ENCODE data around the gene GUCY2C.

Gene GUCY2C

DNA sequence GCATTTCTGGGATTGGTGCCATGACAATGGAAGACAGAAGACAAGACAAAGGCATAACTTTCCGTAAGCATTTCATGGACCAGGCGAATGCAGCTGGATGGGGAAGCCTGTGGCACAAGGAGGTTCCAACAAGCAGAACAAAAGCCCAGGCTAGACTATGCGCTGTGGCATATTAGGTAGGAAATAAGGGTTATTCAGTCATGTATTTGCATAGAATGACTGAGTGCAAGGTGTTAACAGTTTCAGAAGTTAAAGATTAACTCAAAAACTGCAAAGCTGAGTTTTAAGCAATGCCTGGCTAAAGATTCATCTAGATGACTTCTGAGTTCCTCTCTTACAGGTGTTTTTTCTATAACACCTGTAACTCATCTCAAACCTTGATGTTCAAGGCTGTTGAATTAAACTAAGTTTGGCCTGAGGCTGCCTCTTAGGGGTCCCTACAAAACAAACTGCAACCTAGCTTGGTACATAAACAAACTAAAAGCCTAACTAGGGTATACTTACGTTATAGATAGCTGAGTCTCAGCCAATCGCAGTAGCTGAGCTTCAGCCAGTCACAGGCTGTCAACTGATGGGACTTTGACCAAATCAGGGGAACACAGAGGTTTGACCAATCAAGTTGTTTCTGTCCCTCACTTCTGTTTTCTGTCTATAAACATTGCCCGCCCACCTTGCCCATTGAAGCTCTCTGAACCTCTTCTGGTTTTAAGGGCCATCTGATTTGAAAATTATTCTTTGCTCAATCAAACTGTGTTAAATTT lies 76.5 kb downstream of the GUCY2C start:
- H3K36me3 Mint-ChIP-seq (ENCODE audit: low read depth) = no peaks in the 10 kb centered on the region
- peaks cover 9% of the 10 kb centered on the region for H3K4me1 Mint-ChIP-seq (ENCODE audit: low read depth)
- H3K27me3 Mint-ChIP-seq = peaks cover 14% of the 10 kb centered on the region
- no peak overlapping the region for H3K4me3 Mint-ChIP-seq
- H3K27ac Mint-ChIP-seq = no peak overlapping the region
- no peaks in the 10 kb centered on the region for H3K9me3 Mint-ChIP-seq

DNA sequence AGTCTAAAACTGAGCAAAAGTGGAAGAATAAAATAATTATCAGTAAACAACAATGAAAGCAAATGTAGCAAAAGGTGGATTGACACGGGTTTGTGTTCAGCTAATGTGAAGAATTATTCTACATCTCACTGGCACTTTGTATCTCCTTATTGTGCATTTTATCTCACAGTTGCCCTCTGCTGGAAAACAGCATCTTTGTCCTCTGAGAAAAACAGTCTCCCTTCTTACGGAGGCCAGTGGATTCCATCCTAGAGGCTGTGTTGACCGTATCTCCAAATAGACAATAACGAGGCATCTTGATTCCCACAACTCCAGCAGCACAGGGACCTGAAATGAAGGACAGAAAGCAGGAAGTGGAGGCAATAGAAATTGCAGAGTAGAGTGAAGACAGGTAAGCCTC lies 77.4 kb downstream of the GUCY2C start:
- peaks cover 19% of the 10 kb centered on the region for H3K27me3 Mint-ChIP-seq
- H3K9me3 Mint-ChIP-seq = no peaks in the 10 kb centered on the region
- no peak overlapping the region for H3K4me3 Mint-ChIP-seq
- H3K27ac Mint-ChIP-seq = no peak overlapping the region
- peaks cover 16% of the 10 kb centered on the region for H3K4me1 Mint-ChIP-seq (ENCODE audit: low read depth)
- no peaks in the 10 kb centered on the region for H3K36me3 Mint-ChIP-seq (ENCODE audit: low read depth)

DNA sequence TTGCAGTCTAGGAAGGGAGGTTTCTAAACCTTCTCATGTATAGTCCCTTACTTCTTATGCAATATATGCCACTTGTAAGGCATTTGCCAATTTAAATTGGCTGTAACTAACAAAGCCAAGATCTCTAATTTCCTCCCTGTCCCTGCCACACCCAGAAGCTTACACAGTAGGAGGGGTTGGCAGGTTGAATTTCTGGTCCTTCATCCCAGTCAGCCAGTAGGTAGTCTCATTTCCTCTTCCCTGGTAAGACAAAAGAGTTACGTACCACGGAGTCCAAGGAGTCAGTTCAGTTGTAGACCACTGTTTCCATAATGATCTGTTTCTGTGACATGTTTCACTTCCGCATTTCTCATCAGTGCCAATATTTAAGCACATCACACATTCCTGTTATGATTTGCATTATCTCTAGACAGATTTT lies 81.7 kb downstream of the GUCY2C start:
- H3K9me3 Mint-ChIP-seq = peaks cover 4% of the 10 kb centered on the region
- peaks cover 9% of the 10 kb centered on the region for H3K27me3 Mint-ChIP-seq
- H3K36me3 Mint-ChIP-seq (ENCODE audit: low read depth) = peaks cover 4% of the 10 kb centered on the region
- H3K27ac Mint-ChIP-seq = no peak overlapping the region
- H3K4me3 Mint-ChIP-seq = no peak overlapping the region
- peaks cover 16% of the 10 kb centered on the region for H3K4me1 Mint-ChIP-seq (ENCODE audit: low read depth)

DNA sequence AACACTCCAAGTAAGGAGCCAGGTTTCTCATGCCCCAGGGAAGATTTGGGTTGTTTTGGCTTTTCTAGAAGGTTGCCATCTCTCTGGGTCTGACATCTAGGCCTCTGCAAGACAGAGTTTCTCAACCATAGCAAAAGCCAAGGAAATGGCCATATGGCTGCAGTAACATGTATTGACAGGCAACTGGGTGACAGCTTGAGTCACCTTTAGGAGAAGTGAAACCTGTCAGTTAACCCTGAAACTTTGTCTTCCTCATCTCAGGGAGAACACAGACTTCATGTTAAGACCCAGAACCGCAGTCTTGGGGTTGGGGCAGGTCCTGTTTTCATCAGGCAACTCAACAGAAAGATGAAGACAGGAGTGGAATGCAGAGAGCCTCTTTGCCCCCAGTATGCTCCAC lies 82.7 kb downstream of the GUCY2C start:
- H3K36me3 Mint-ChIP-seq (ENCODE audit: low read depth) = peaks cover 4% of the 10 kb centered on the region
- H3K4me1 Mint-ChIP-seq (ENCODE audit: low read depth) = peaks cover 16% of the 10 kb centered on the region
- H3K9me3 Mint-ChIP-seq = peaks cover 14% of the 10 kb centered on the region
- peaks cover 9% of the 10 kb centered on the region for H3K27me3 Mint-ChIP-seq
- no peak overlapping the region for H3K4me3 Mint-ChIP-seq
- peak overlapping the region; percentile 45 for H3K27ac Mint-ChIP-seq

DNA sequence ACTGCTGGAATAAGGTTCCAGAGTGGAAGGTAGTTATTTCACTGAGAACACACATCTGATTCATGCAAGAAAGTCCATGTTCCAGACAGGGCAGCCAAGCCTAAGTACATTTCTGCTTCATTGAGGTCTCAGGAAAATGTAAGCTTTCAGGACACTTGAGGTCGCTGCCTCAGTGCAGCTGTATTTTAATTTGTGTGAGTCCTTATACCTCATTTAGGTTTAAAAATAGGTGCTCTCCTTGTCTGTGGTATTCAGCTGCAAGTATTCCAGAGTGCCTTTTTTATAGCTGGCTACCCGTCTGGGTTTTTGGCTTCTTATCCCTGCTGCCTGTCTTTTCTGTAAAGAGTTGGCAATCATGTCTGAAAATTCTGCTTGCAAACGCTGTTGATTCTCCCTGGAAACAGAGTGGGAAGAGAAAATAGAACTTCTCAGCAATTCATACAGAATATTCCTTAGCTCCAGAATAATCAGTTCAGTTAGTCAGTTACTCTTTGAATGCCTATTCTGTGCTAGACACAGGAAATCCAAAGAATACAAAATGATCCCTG lies 83.4 kb downstream of the GUCY2C start:
- H3K4me3 Mint-ChIP-seq = no peak overlapping the region
- peaks cover 16% of the 10 kb centered on the region for H3K4me1 Mint-ChIP-seq (ENCODE audit: low read depth)
- H3K27ac Mint-ChIP-seq = no peak overlapping the region
- H3K36me3 Mint-ChIP-seq (ENCODE audit: low read depth) = peaks cover 4% of the 10 kb centered on the region
- peaks cover 22% of the 10 kb centered on the region for H3K9me3 Mint-ChIP-seq
- peaks cover 9% of the 10 kb centered on the region for H3K27me3 Mint-ChIP-seq

DNA sequence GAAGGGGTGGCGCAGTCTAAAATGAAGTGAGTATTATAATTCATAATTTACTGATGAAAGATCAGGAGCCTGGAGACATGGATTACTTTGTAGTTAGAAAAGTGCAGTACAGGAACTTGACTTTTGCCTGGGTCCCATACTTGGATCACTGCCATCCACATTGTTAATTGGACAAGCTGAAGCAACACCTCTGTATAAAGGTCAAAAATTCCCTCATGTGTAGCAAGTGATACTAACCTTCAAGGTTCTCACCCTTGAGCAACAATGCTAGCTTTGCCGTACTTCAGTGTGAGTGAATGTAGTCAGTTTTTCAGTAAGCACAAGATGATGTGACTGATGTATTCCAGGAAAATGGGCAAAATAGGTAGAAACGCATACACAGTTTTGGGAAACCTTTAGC lies 84.1 kb downstream of the GUCY2C start:
- peaks cover 9% of the 10 kb centered on the region for H3K27me3 Mint-ChIP-seq
- peaks cover 29% of the 10 kb centered on the region for H3K9me3 Mint-ChIP-seq
- H3K36me3 Mint-ChIP-seq (ENCODE audit: low read depth) = peaks cover 4% of the 10 kb centered on the region
- H3K4me3 Mint-ChIP-seq = no peak overlapping the region
- H3K4me1 Mint-ChIP-seq (ENCODE audit: low read depth) = peaks cover 16% of the 10 kb centered on the region
- no peak overlapping the region for H3K27ac Mint-ChIP-seq

DNA sequence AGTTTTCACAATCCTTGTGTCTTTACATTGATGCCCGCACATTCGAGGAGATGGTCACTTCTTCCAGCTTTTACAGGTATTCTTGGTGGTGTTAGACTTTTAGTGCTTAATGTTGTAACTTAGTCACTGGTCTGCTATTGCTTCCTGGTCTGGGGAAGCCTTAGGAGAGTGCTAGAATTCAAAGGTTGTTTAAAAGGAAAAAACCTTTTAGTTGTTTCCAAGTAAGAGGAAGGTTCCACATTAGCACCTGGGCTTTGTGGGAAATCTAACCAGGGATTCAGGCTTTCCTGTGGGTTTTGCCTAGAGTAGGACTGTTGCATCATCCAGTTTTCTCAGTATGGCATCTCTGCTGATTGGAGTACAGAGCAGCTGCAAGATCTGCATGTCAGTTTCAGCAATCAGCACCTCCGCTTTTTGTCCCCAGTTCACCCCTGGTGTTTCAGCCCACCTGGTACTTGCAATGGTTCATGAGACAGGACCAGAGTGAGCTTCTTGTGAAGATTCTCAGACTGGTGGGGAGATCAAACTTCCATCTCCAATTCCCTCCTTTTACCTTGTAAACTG lies 84.7 kb downstream of the GUCY2C start:
- Mint-ChIP-seq H3K36me3 (ENCODE audit: low read depth) (peaks cover 4% of the 10 kb centered on the region), H3K4me1 (ENCODE audit: low read depth) (peaks cover 16% of the 10 kb centered on the region), H3K4me3 (no peak overlapping the region), H3K27ac (no peak overlapping the region), H3K27me3 (peaks cover 9% of the 10 kb centered on the region), H3K9me3 (peaks cover 29% of the 10 kb centered on the region)

- H3K36me3 Mint-ChIP-seq (ENCODE audit: low read depth) = peaks cover 8% of the 10 kb centered on the region
- no peaks in the 10 kb centered on the region for H3K4me1 Mint-ChIP-seq (ENCODE audit: low read depth)
- no peak overlapping the region for H3K4me3 Mint-ChIP-seq
- peaks cover 4% of the 10 kb centered on the region for H3K27me3 Mint-ChIP-seq
- H3K27ac Mint-ChIP-seq = no peak overlapping the region
- peaks cover 46% of the 10 kb centered on the region for H3K9me3 Mint-ChIP-seq
Observed at GRCh38 chr12:14607568-14607967, 88.8 kb downstream of the GUCY2C start.

- no peak overlapping the region for H3K4me3 Mint-ChIP-seq
Observed at GRCh38 chr12:14605401-14605989, 90.9 kb downstream of the GUCY2C start.

GRCh38 chr12:14601692-14602478 lies 94.5 kb downstream of the GUCY2C start:
- Mint-ChIP-seq H3K27ac (no peak overlapping the region), H3K4me3 (no peak overlapping the region), H3K9me3 (peaks cover 35% of the 10 kb centered on the region), H3K4me1 (ENCODE audit: low read depth) (no peaks in the 10 kb centered on the region), H3K27me3 (peaks cover 13% of the 10 kb centered on the region), H3K36me3 (ENCODE audit: low read depth) (peaks cover 4% of the 10 kb centered on the region)

More at GRCh38 chr12:14605401-14605989, 90.9 kb downstream of the GUCY2C start:
- H3K27ac Mint-ChIP-seq = no peak overlapping the region
- peaks cover 4% of the 10 kb centered on the region for H3K36me3 Mint-ChIP-seq (ENCODE audit: low read depth)
- no peaks in the 10 kb centered on the region for H3K4me1 Mint-ChIP-seq (ENCODE audit: low read depth)
- peaks cover 47% of the 10 kb centered on the region for H3K9me3 Mint-ChIP-seq
- H3K27me3 Mint-ChIP-seq = peaks cover 11% of the 10 kb centered on the region

DNA sequence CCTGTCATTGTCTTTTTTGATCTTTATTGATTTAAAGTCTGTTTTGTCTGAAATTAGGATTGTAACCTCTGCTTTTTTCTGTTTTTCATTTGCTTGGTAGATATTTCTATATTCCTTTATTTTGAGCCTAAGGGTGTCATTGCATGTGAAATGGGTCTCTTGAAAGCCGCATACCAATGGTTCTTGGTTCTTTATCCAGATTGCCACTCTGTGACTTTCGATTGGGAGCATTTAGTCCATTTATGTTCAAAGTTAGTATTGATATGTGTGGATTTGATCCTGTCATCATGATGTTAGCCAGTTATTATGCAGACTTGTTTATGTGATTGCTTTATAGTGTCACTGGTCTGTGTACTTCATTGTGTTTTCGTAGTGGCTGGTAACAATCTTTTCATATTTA lies 98.9 kb downstream of the GUCY2C start:
- H3K4me3 Mint-ChIP-seq = no peak overlapping the region
- H3K27me3 Mint-ChIP-seq = peaks cover 11% of the 10 kb centered on the region
- H3K36me3 Mint-ChIP-seq (ENCODE audit: low read depth) = no peaks in the 10 kb centered on the region
- H3K4me1 Mint-ChIP-seq (ENCODE audit: low read depth) = no peaks in the 10 kb centered on the region
- peaks cover 21% of the 10 kb centered on the region for H3K9me3 Mint-ChIP-seq
- H3K27ac Mint-ChIP-seq = no peak overlapping the region

GRCh38 chr12:14591719-14592118 lies 104.7 kb downstream of the GUCY2C start:
- no peak overlapping the region for H3K27ac Mint-ChIP-seq
- peaks cover under 1% of the 10 kb centered on the region for H3K27me3 Mint-ChIP-seq
- peaks cover 1% of the 10 kb centered on the region for H3K9me3 Mint-ChIP-seq
- H3K4me1 Mint-ChIP-seq (ENCODE audit: low read depth) = no peaks in the 10 kb centered on the region
- no peaks in the 10 kb centered on the region for H3K36me3 Mint-ChIP-seq (ENCODE audit: low read depth)
- no peak overlapping the region for H3K4me3 Mint-ChIP-seq

- no peaks in the 10 kb centered on the region for H3K4me1 Mint-ChIP-seq (ENCODE audit: low read depth)
- no peak overlapping the region for H3K27ac Mint-ChIP-seq
- H3K27me3 Mint-ChIP-seq = no peaks in the 10 kb centered on the region
- H3K9me3 Mint-ChIP-seq = no peaks in the 10 kb centered on the region
- H3K4me3 Mint-ChIP-seq = no peak overlapping the region
- no peaks in the 10 kb centered on the region for H3K36me3 Mint-ChIP-seq (ENCODE audit: low read depth)
Observed at GRCh38 chr12:14589169-14590004, 107.0 kb downstream of the GUCY2C start.

DNA sequence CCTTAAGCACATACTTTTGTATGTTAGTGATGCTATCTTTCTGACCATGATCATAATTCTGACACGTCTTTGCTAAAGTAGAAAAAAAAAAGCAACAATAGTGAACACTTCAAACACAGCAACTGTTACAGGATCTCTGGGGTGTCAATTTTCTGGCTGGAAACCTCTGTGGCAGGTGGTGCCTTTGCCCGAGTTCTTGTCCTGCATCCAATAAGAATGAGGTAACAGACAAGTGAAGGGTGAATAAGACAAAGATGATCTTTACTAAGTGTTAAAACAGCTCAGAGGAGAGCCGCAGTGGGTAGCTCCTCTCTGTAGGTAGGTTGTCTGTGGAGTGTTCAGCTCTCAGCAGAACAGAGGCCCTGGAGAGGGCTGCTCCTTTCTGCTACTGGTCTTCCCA lies 107.8 kb downstream of the GUCY2C start:
- no peaks in the 10 kb centered on the region for H3K9me3 Mint-ChIP-seq
- H3K27me3 Mint-ChIP-seq = no peaks in the 10 kb centered on the region
- no peak overlapping the region for H3K4me3 Mint-ChIP-seq
- no peaks in the 10 kb centered on the region for H3K4me1 Mint-ChIP-seq (ENCODE audit: low read depth)
- no peaks in the 10 kb centered on the region for H3K36me3 Mint-ChIP-seq (ENCODE audit: low read depth)
- H3K27ac Mint-ChIP-seq = no peak overlapping the region

All from stimulated activated naive CD8-positive, alpha-beta T cell treated with anti-CD3 and anti-CD28 coated beads, Interleukin-15, Interleukin-2, amounts not matched to agents 100 ng/mL and 50 ng/mL, for 24 hours (primary cell).